Activated CD4-positive, alpha-beta T cell treated with anti-CD3 and anti-CD28 coated beads, Interleukin-2, amount 10 ng/mL, durations not matched to agents 7 days and 5 days (primary cell): ENCODE data around the gene NAV3. TPM values are rescaled to one million over a fixed set of nuclear protein-coding genes. Genes with fewer than 3 reads are reported as not detected.

Experiments used
- CTCF ChIA-PET: fragments of 350-600 bp; sonication (Branson Sonifier 250); formaldehyde crosslinking; loops from one replicate; lab custom pipeline; 2021; ENCODE audit warnings: antibody characterized with exemption; lab: Charles Lee
- POLR2A ChIA-PET: fragments of 350-600 bp; sonication (Branson Sonifier 250); formaldehyde crosslinking; loops from one replicate; lab custom pipeline; 2021; ENCODE audit warnings: antibody characterized with exemption; lab: Charles Lee
- DNase-seq: peaks from one replicate; pipeline ENCODE4 v3.0.0-alpha.2; 2020
- H3K27ac Mint-ChIP-seq: one replicate; pipeline ENCODE4 v1.8.0; 2021; ENCODE audit warnings: mild to moderate bottlenecking, moderate library complexity, mixed read lengths
- H3K27me3 Mint-ChIP-seq: one replicate; pipeline ENCODE4 v1.8.0; 2021; ENCODE audit warnings: mixed read lengths
- H3K36me3 Mint-ChIP-seq: one replicate; pipeline ENCODE4 v1.8.0; 2021; ENCODE audit warnings: low read depth, mixed read lengths
- H3K4me1 Mint-ChIP-seq: one replicate; pipeline ENCODE4 v1.8.0; 2021; ENCODE audit warnings: mixed read lengths
- H3K4me3 Mint-ChIP-seq: one replicate; pipeline ENCODE4 v1.8.0; 2021; ENCODE audit warnings: mild to moderate bottlenecking, moderate library complexity, mixed read lengths
- H3K9me3 Mint-ChIP-seq: one replicate; pipeline ENCODE4 v1.8.0; 2021; ENCODE audit warnings: mixed read lengths
- total RNA-seq, 2 experiments: library from RNA; stranded (reverse); gene quantifications; one replicate each; pipeline ENCODE4 v1.2.3, GENCODE V29; 2021

The NAV3 gene
- total RNA-seq, 2 experiments from 2014 or later, result not detected

DNA sequence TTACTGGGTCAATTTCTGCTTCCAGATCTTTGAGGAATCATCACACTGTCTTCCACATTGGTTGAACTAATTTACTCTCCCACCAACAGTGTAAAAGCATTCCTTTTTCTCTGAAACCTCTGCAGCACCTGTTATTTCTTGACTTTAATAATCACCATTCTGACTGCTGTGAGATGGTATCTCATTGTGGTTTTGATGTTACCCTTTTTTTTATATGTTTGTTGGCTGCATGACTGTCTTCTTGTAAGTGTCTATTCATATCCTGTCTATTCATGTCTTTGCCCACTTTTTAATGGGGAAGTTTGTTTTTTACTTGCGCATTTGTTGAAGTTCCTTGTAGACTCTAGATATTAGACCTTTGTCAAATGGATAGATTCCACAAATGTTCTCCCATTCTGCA, 324.9 kb downstream of the NAV3 start:
- Mint-ChIP-seq H3K27me3 (no peaks in the 10 kb centered on the region), H3K9me3 (peaks cover 2% of the 10 kb centered on the region), H3K36me3 (no peaks in the 10 kb centered on the region), H3K4me3 (no peak overlapping the region), H3K27ac (no peak overlapping the region), H3K4me1 (no peaks in the 10 kb centered on the region)
- DNase-seq, result no peak
- CTCF ChIA-PET, result no interaction called here
- POLR2A ChIA-PET, result no interaction called here

DNA sequence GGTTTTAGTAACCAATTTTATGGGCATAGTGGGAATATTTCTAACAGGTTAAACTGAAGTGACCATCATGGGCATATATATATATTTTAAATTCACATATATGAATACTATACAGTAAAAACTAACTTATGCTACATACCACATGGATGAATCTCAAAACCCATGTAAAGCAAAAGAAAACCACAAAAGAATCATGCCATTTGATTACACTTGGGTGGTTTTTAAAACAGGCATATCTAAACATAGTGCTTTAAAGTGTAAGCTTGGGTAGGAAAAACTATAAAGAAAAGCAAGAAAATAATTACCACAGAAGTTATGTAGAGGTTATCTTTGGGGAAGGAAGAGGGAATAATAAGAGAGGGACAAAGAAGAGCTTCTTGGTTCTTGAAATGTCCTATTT, 326.1 kb downstream of the NAV3 start:
- POLR2A ChIA-PET, result no interaction called here
- Mint-ChIP-seq H3K27me3 (no peaks in the 10 kb centered on the region), H3K4me1 (no peaks in the 10 kb centered on the region), H3K36me3 (no peaks in the 10 kb centered on the region), H3K9me3 (peaks cover 2% of the 10 kb centered on the region), H3K27ac (no peak overlapping the region), H3K4me3 (no peak overlapping the region)
- CTCF ChIA-PET, result no interaction called here
- DNase-seq, result no peak

DNA sequence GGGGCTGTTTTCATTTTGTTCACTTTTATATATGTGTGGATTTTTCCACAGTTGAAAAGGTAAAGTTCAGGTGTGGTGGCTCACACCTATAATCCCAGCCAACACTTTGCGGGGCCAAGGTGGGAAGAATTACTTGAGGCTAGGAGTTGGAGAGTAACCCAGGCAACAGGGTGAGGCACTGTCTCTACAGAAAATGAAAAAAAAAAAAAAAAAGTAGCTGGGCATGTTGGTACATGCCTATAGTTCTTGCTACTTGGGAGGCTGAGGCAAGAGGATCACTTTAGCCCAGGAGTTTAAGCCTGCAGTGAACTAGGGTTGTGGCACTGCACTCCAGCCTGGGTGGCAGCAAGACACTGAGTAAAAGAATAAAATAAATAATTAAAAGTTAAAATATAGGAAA, 326.5 kb downstream of the NAV3 start:
- CTCF ChIA-PET, result no interaction called here
- POLR2A ChIA-PET, result no interaction called here
- Mint-ChIP-seq H3K4me3 (no peak overlapping the region), H3K27me3 (no peaks in the 10 kb centered on the region), H3K4me1 (no peaks in the 10 kb centered on the region), H3K9me3 (peaks cover 2% of the 10 kb centered on the region), H3K36me3 (no peaks in the 10 kb centered on the region), H3K27ac (no peak overlapping the region)
- DNase-seq, result no peak

DNA sequence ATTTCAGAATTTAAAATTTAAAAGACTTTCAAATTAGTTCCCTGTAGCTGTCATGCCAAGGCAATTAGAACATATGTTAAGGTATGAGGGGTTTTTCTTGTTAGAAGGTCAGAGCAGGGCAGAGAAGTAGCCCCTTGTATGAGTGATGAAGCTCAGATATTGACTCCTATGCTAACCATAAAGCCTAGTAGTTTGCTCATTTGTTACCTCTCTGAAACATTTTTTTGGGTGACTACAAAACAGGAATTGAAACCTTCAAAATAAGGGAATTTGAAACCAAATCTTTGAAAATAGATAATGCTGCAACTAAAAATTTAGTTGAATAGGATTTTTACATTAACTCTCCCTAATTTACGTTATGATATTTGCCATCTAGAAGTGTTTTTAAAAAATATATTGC, 333.5 kb downstream of the NAV3 start:
- H3K27me3 Mint-ChIP-seq, result no peaks in the 10 kb centered on the region
- no peak overlapping the region for H3K27ac Mint-ChIP-seq
- H3K9me3 Mint-ChIP-seq, result no peaks in the 10 kb centered on the region
- no peak overlapping the region for H3K4me3 Mint-ChIP-seq
- ChIA-PET POLR2A (no interaction called here), CTCF (no interaction called here)
- H3K4me1 Mint-ChIP-seq, result no peaks in the 10 kb centered on the region
- DNase-seq, result no peak
- H3K36me3 Mint-ChIP-seq, result no peaks in the 10 kb centered on the region

DNA sequence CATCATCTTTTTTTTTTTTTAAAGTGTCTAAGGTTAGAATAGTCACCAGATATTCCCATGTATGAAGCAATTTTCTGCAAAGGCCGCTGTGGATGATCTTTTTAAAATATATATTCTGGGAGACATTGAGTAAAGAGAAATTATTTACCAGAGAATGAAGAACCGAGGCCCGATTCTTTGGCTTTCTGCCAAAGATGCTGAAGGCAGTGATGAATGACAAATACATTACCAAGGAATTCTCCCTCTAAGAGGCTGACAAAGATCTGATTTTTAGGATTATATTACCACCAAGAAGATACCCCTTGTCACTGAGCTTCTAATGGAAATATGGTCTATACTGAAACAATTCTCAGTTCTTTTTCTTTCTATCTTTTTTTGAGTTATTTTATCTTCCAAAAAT, 336.8 kb downstream of the NAV3 start:
- CTCF ChIA-PET, result no interaction called here
- Mint-ChIP-seq H3K4me3 (no peak overlapping the region), H3K9me3 (no peaks in the 10 kb centered on the region), H3K27me3 (no peaks in the 10 kb centered on the region), H3K36me3 (no peaks in the 10 kb centered on the region), H3K27ac (no peak overlapping the region), H3K4me1 (no peaks in the 10 kb centered on the region)
- POLR2A ChIA-PET, result no interaction called here
- DNase-seq, result no peak

DNA sequence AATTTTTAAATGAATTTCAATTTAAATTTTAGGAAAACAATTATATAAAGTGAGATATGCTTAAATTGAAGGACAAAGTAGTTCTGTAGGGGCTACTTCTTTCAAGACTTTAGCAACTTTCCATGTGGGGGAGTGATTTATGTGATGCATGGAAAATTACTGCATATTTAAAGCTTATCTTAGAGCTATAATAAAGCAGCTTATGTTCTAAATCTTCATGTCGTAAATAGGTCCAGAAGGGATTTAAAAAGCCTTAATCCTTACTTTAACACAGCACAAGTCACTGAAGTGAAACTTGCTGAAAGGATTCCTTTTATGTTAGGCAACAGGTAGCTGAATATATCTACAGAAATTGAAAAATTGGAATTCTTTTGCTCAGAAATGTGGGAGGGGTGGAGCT, 340.4 kb downstream of the NAV3 start:
- POLR2A ChIA-PET, result no interaction called here
- Mint-ChIP-seq H3K36me3 (no peaks in the 10 kb centered on the region), H3K4me3 (no peak overlapping the region), H3K27me3 (no peaks in the 10 kb centered on the region), H3K27ac (no peak overlapping the region), H3K9me3 (no peaks in the 10 kb centered on the region), H3K4me1 (no peaks in the 10 kb centered on the region)
- DNase-seq, result no peak
- CTCF ChIA-PET, result no interaction called here

DNA sequence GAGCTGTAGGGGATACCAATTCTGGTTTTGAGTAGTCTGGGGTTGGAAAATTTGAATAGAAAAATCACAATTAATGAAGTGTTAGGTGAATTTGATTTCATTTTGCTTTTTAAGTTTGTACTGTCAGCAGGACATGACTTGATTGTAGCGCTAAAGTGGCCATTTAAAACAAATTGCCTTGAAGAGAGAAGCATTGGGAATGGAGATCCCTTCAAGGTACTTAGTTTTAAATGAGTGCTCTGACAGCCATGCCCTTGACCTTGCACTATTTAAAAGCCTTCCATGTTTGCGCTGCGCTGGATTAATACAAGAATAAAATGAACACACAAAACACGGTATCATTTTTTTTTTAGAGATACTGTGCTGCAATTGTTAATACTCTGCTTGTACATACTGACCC, 345.9 kb downstream of the NAV3 start:
- no peak overlapping the region for H3K4me3 Mint-ChIP-seq
- no peaks in the 10 kb centered on the region for H3K4me1 Mint-ChIP-seq
- no peaks in the 10 kb centered on the region for H3K9me3 Mint-ChIP-seq
- CTCF ChIA-PET, result interaction anchor here (0.6 kb wide), 1 partner anchor 79 kb away, joined by 4 read pairs; no protein-coding TSS in a partner anchor
- DNase-seq, result no peak
- H3K36me3 Mint-ChIP-seq, result no peaks in the 10 kb centered on the region
- POLR2A ChIA-PET, result no interaction called here
- no peaks in the 10 kb centered on the region for H3K27me3 Mint-ChIP-seq
- H3K27ac Mint-ChIP-seq, result no peak overlapping the region

DNA sequence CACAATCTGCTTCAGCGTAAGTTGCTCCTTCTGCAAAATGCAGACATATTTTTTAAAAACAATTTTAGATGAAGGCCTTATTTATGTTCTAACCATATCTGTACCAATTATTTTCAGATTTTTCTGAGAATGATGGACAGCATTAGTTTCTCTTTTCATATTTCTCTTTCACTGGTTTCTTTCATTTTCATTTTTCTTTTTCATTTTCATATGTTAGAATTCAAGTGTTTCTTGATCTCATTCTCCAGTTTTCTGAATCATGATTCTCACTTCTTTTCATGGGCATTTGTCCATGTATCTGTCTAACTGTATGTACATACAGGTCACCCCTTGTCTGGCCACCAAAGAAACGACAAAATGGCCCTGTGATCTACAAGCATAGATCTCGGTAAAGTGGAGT, 346.6 kb downstream of the NAV3 start:
- Mint-ChIP-seq H3K36me3 (no peaks in the 10 kb centered on the region), H3K27me3 (no peaks in the 10 kb centered on the region), H3K4me1 (no peaks in the 10 kb centered on the region), H3K27ac (no peak overlapping the region), H3K9me3 (no peaks in the 10 kb centered on the region), H3K4me3 (no peak overlapping the region)
- no peak for DNase-seq
- CTCF ChIA-PET, result no interaction called here
- POLR2A ChIA-PET, result no interaction called here

DNA sequence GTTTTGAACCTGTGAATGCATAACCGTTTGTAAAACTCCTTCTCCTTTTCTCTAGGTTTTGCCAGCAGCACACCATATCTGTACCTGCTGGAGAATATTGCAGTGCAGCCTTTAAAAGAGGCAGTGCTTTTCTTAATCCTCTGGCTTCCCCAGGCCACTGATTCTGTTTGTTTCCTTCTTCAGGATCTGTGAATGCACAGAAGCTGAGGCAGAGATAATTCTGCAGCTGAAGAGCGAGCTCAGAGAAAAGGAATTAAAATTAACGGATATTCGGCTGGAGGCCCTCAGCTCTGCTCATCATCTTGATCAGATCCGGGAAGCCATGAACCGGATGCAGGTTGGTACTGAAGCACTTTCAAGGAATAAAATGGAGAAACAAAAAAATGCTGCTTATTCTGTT, 348.7 kb downstream of the NAV3 start:
- H3K27ac Mint-ChIP-seq, result no peak overlapping the region
- H3K4me1 Mint-ChIP-seq, result no peaks in the 10 kb centered on the region
- DNase-seq, result no peak
- CTCF ChIA-PET, result no interaction called here
- H3K36me3 Mint-ChIP-seq, result no peaks in the 10 kb centered on the region
- no peak overlapping the region for H3K4me3 Mint-ChIP-seq
- no peaks in the 10 kb centered on the region for H3K27me3 Mint-ChIP-seq
- POLR2A ChIA-PET, result no interaction called here
- no peaks in the 10 kb centered on the region for H3K9me3 Mint-ChIP-seq

DNA sequence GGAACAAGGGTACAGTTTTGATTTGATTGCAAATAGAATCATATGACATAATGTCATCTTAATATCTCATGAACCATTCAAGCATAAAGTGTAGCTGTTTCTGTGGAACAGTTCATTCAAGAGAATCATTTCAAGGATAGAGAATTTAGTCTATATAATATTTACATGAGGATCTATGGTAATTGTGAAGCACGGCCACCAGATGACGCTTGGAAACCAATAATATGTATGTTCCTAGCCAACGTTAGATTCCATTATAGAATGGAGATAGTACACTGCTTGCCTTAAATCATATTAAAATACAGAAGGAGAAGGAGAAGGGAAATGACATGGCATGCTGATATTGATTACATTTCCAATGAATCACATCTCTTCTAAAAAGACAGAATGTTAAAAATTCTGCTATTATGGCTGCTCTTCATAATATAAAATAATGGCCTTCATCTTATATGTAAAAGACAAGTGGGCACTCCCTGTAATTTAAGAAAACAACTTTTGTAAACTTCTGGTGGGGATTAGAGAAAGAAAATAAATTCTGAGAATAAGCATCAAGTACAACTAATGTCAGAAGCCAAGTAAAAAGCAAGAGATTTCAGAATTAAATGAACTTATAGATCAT, 351.0 kb downstream of the NAV3 start:
- Mint-ChIP-seq H3K4me3 (no peak overlapping the region), H3K36me3 (no peaks in the 10 kb centered on the region), H3K27me3 (no peaks in the 10 kb centered on the region), H3K27ac (no peak overlapping the region), H3K4me1 (no peaks in the 10 kb centered on the region), H3K9me3 (no peaks in the 10 kb centered on the region)
- DNase-seq, result no peak
- CTCF ChIA-PET, result no interaction called here
- POLR2A ChIA-PET, result no interaction called here

DNA sequence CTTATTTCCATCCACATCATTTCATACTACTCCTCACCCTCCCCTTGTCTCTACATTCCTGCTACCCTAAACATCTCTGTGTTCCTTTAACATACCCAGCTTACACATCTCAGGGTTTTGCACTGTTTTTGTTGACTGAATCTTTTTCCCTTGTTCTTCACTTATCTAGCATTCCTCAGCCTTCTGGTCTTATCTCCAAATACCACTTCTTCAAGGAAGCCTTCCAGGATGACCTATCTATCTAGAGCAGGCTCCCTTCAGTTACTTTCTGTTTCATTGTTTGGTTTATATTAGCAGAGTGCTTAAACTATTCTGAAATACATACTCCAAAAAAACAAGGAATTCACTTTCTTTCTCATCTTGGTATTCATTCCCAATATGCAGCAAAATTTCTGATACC, 353.1 kb downstream of the NAV3 start:
- H3K27me3 Mint-ChIP-seq, result no peaks in the 10 kb centered on the region
- no peaks in the 10 kb centered on the region for H3K36me3 Mint-ChIP-seq
- no peak for DNase-seq
- ChIA-PET CTCF (no interaction called here), POLR2A (no interaction called here)
- H3K4me1 Mint-ChIP-seq, result no peaks in the 10 kb centered on the region
- no peaks in the 10 kb centered on the region for H3K9me3 Mint-ChIP-seq
- no peak overlapping the region for H3K4me3 Mint-ChIP-seq
- no peak overlapping the region for H3K27ac Mint-ChIP-seq

DNA sequence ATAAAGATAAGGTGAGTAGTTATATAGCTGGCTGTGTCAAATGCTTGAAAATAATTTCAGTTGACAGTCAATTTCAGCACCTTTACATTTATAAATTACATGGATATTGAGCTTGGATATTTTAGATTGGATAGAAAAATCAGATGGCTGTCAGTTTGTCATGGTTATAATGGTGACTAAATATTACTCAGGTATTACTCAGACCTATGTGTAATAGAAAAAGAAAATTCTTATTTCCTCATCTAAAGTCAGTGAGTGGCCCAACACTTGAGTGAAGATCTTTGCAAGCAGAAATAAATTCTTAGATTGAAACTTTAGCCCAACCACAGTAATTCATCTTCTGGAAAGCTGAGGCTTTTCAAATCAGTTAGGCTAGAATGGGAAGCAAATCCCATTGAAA, 354.4 kb downstream of the NAV3 start:
- Mint-ChIP-seq H3K9me3 (no peaks in the 10 kb centered on the region), H3K27me3 (no peaks in the 10 kb centered on the region), H3K27ac (no peak overlapping the region), H3K36me3 (no peaks in the 10 kb centered on the region), H3K4me3 (no peak overlapping the region), H3K4me1 (no peaks in the 10 kb centered on the region)
- no peak for DNase-seq
- ChIA-PET POLR2A (no interaction called here), CTCF (no interaction called here)

DNA sequence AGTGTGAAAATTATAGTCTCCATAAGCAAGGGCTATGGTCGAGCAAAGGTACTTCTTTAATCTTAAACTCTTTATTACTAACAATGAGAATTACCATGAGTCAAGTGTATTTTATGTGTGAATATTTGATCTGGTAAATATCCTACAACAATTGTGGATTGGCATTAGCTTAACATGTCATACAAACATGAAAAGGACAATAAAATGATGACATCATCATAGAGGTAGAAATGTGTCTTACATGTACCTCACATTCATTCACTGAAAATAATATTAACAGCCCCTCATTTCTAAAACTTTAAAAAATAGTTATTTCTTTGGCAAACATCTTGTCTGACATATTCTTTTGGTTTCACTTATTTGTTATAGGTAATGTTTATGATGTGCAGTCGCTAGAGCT, 355.0 kb downstream of the NAV3 start:
- Mint-ChIP-seq H3K27ac (no peak overlapping the region), H3K9me3 (no peaks in the 10 kb centered on the region), H3K36me3 (no peaks in the 10 kb centered on the region), H3K4me3 (no peak overlapping the region), H3K4me1 (no peaks in the 10 kb centered on the region), H3K27me3 (no peaks in the 10 kb centered on the region)
- POLR2A ChIA-PET, result no interaction called here
- CTCF ChIA-PET, result no interaction called here
- DNase-seq, result no peak

DNA sequence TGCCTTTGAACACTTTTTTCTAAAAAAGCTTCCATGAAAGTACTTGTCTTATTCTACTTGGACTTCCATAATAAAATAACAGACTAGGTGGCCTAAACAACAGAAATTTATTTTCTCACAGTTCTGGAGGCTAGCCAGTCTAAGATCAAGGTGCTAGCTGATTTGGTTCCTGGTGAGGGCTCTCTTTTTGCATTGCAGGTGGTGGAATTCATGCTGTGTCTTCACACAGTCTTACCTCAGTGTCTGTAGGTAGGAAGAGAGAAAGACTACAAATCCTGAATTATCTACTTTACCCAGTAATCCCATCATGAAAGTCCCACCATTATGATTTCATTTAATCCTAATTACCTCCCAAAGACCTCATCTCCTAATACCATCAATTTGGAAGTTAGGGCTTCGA, 356.0 kb downstream of the NAV3 start:
- CTCF ChIA-PET, result no interaction called here
- H3K27ac Mint-ChIP-seq, result no peak overlapping the region

More for the DNA sequence above, 356.0 kb downstream of the NAV3 start:
- Mint-ChIP-seq H3K36me3 (no peaks in the 10 kb centered on the region), H3K27me3 (no peaks in the 10 kb centered on the region), H3K4me3 (no peak overlapping the region), H3K4me1 (no peaks in the 10 kb centered on the region), H3K9me3 (no peaks in the 10 kb centered on the region)
- POLR2A ChIA-PET, result no interaction called here
- DNase-seq, result no peak
